HepG2 (cell line): ENCODE measurements around the gene CASS4. TPM values are rescaled to one million over a fixed set of nuclear protein-coding genes. Genes with fewer than 3 reads are reported as not detected.

ENCODE experiments used
- ATAC-seq: fragments of 200-7000 bp; cut with Tn5 transposase; 3 replicates; pipeline ENCODE4 v1.9.1; 2020; ENCODE audit warnings: mild to moderate bottlenecking, moderate library complexity
- BruUV-seq: library from RNA; stranded (reverse); fragments of 400-500 nt; replicated peaks from 2 replicates; lab custom pipeline; 2021; lab: Mats Ljungman, UMichigan
- CTCF ChIA-PET: fragments of 300-600 bp; formaldehyde crosslinking; extraction: SDS; loops from one replicate; lab custom pipeline; 2021; ENCODE audit warnings: low total read pairs, inconsistent platforms, low intra/inter-chr PET ratio; lab: Yijun Ruan, JAX
- POLR2A ChIA-PET: fragments of 350-600 bp; sonication (Branson Sonifier 250); formaldehyde crosslinking; loops from one replicate; lab custom pipeline; 2020; ENCODE audit warnings: antibody characterized with exemption, inconsistent platforms; lab: Yijun Ruan, JAX
- DNase-seq: peaks from one replicate; pipeline ENCODE4 v3.0.0-alpha.2; 2015; ENCODE audit warnings: low spot score
- FAIRE-seq: peaks from 3 replicates; lab custom pipeline; 2011; peaks lifted over from hg19 to GRCh38; lab: Jason Lieb, UNC
- H2AFZ ChIP-seq: one replicate; pipeline ENCODE4 v1.6.1; 2011; ENCODE audit warnings: low read length, inconsistent platforms
- H3K27ac ChIP-seq: fragments of 300-600 bp; 3 replicates; pipeline ENCODE4 v1.8.0; 2011; ENCODE audit warnings: mixed run types, mild to moderate bottlenecking, mixed read lengths, low read length, inconsistent platforms; ENCODE audit not compliant: insufficient read depth; ENCODE audit errors: extremely low read length
- H3K27me3 ChIP-seq, 2 experiments: fragments of 200-600 bp in 1 of 2; 2 replicates in 1 of 2; 3 replicates in 1 of 2; pipeline versions ENCODE4 v1.6.0 to v1.8.0; 2011; ENCODE audit warnings: low read length in 2 of 2, mild to moderate bottlenecking in 2 of 2, moderate library complexity in 2 of 2, inconsistent platforms in 1 of 2; ENCODE audit not compliant: insufficient read depth in 2 of 2, control insufficient read depth in 1 of 2
- H3K36me3 ChIP-seq, 2 experiments: fragments of 200-600 bp in 1 of 2; replicated peaks in 1 of 2; 2 replicates in 1 of 2; 3 replicates in 1 of 2; pipeline versions ENCODE4 v1.5.1 to v1.8.0; 2011; ENCODE audit warnings: low read length in 2 of 2, inconsistent platforms in 1 of 2; ENCODE audit not compliant: insufficient read depth in 2 of 2, control insufficient read depth in 1 of 2
- H3K4me1 ChIP-seq: 2 replicates; pipeline ENCODE4 v1.5.1; 2012; ENCODE audit warnings: low read length, inconsistent platforms; ENCODE audit not compliant: insufficient read depth
- H3K4me2 ChIP-seq: 2 replicates; pipeline ENCODE4 v1.6.0; 2011; ENCODE audit warnings: low read depth, low read length, inconsistent platforms
- H3K4me3 ChIP-seq, 3 experiments: fragments of 200-600 bp in 1 of 3; sonication (generic), shearing (Covaris generic) in 1 of 3; replicated peaks in 1 of 3; 2 replicates each; pipeline ENCODE4 v1.5.1; 2011 to 2016; ENCODE audit warnings: low read length in 3 of 3, inconsistent platforms in 2 of 3, low read depth in 2 of 3, mild to moderate bottlenecking in 2 of 3, control low read depth in 1 of 3, mixed read lengths in 1 of 3; ENCODE audit not compliant: insufficient read depth in 1 of 3
- H3K79me2 ChIP-seq: one replicate; pipeline ENCODE4 v1.6.1; 2011; ENCODE audit warnings: low read length, inconsistent platforms; ENCODE audit not compliant: insufficient read depth
- H3K9ac ChIP-seq: 2 replicates; pipeline ENCODE4 v1.6.0; 2011; ENCODE audit warnings: mild to moderate bottlenecking, low read depth, low read length, inconsistent platforms; ENCODE audit not compliant: insufficient read depth
- H3K9me3 ChIP-seq: 2 replicates; pipeline ENCODE4 v1.5.1; 2012; ENCODE audit warnings: mild to moderate bottlenecking, low read length
- H4K20me1 ChIP-seq: 2 replicates; pipeline ENCODE4 v1.6.0; 2011; ENCODE audit warnings: inconsistent platforms, mild to moderate bottlenecking, low read length, moderate library complexity; ENCODE audit not compliant: insufficient read depth
- FIP1L1 ChIP-seq: fragments of 200-400 bp; formaldehyde crosslinking; IDR thresholded peaks from 2 replicates; pipeline ENCODE4 v1.6.1; 2018; ENCODE audit warnings: low read depth, mild to moderate bottlenecking, low read length, moderate library complexity, borderline replicate concordance; ENCODE audit not compliant: insufficient read depth
- MZF1 ChIP-seq: sonication (generic); formaldehyde crosslinking; IDR thresholded peaks from 2 replicates; pipeline ENCODE4 v1.8.1; 2023; ENCODE audit warnings: mild to moderate bottlenecking, missing genetic modification reagents, borderline replicate concordance
- POLR2A ChIP-seq, 2 experiments: IDR thresholded peaks; 2 replicates each; pipeline ENCODE4 v1.6.1; 2011; ENCODE audit warnings: low read depth in 2 of 2, low read length in 2 of 2, mild to moderate bottlenecking in 1 of 2, moderate library complexity in 1 of 2; ENCODE audit not compliant: insufficient read depth in 1 of 2
- SPEN ChIP-seq: sonication (generic); formaldehyde crosslinking; IDR thresholded peaks from 2 replicates; pipeline ENCODE4 v1.5.1; 2020; ENCODE audit warnings: low read depth, mild to moderate bottlenecking, missing genetic modification reagents
- ZBTB14 ChIP-seq: sonication (generic); formaldehyde crosslinking; IDR thresholded peaks from 2 replicates; pipeline ENCODE4 v1.4.0; 2020; ENCODE audit warnings: missing genetic modification reagents
- ZBTB33 ChIP-seq: sonication (generic); formaldehyde crosslinking; IDR thresholded peaks from 2 replicates; pipeline ENCODE4 v1.4.0; 2020; ENCODE audit warnings: missing genetic modification reagents
- ZFYVE20 ChIP-seq: sonication (generic); formaldehyde crosslinking; IDR thresholded peaks from 2 replicates; pipeline ENCODE4 v1.8.0; 2023; ENCODE audit warnings: low read depth, mild to moderate bottlenecking, moderate library complexity, missing genetic modification reagents, borderline replicate concordance
- ZNF256 ChIP-seq: sonication (generic); formaldehyde crosslinking; conservative IDR thresholded peaks from 2 replicates; pipeline ENCODE4 v1.4.0; 2020; ENCODE audit warnings: missing genetic modification reagents
- ZNF720 ChIP-seq: sonication (generic); formaldehyde crosslinking; IDR thresholded peaks from 2 replicates; pipeline ENCODE4 v1.4.0; 2020; ENCODE audit warnings: missing genetic modification reagents
- WGBS: methylation state at CpG from one replicate; pipeline ENCODE4 v1.1.6; 2017; ENCODE audit warnings: low lambda C conversion rate; 5-methylcytosine and 5-hydroxymethylcytosine counted together
- in situ Hi-C: cut with HindIII; loops from 2 replicates; pipeline ENCODE4 v1.10.0; 2017; ENCODE audit warnings: low pct_unique_long_range_greater_than_20kb; ENCODE audit not compliant: extremely low pct_ligation_motif_present
- intact Hi-C: fragments of 100-400 bp; cut with micrococcal nuclease; formaldehyde crosslinking; loops from one replicate; pipeline ENCODE4 v1.10.0; 2022; ENCODE audit not compliant: unreplicated experiment
- polyA plus RNA-seq, 8 experiments: library from polyadenylated mRNA; depleted of rRNA in 3 of 8; stranded (reverse) in 7 of 8; unstranded in 1 of 8; fragments of >200 nt; fragmentation: Illumina TruSeq in 4 of 8; extraction: Trizol in 4 of 8; gene quantifications; 2 replicates each; pipeline versions ENCODE4 v1.2.1 to v1.2.3, GENCODE V29; 2011 to 2016; ENCODE audit warnings: low read depth in 4 of 8, missing spikeins in 1 of 8, mixed read lengths in 1 of 8; ENCODE audit not compliant: insufficient read depth in 1 of 8
- total RNA-seq, 5 experiments: library from RNA; depleted of rRNA; stranded (reverse); fragments of >200 nt; fragmentation: Illumina TruSeq; extraction: Trizol; gene quantifications; 2 replicates each; pipeline ENCODE4 v1.2.3, GENCODE V29; 2016; ENCODE audit warnings: low read depth in 1 of 5

The CASS4 gene
- total and polyA plus RNA-seq, 2 of the 13 experiments (the other 11 are each of a cell fraction or from before 2014, with no cell fraction given) = 0.17 to 0.49 TPM

GRCh38 chr20:56362833-56363413 is 49.1 kb upstream of the CASS4 start (continued):
- TF ChIP-seq ZFYVE20 (CRISPR knock-in tag) (no peak), SPEN (CRISPR knock-in tag) (no peak), ZNF720 (CRISPR knock-in tag) (no peak), ZBTB14 (CRISPR knock-in tag) (no peak), MZF1 (no peak), FIP1L1 (no peak), ZBTB33 (CRISPR knock-in tag) (no peak)

- in situ Hi-C loops = no loop called here
- BruUV-seq = no TSS peak
- Histone ChIP-seq H3K4me2 (no peak overlapping the region), H3K9ac (no peak overlapping the region), H3K27me3 (no peaks in the 10 kb centered on the region; a peak in 1 of 5 replicates), H3K79me2 (peaks cover 11% of the 10 kb centered on the region), H3K9me3 (no peaks in the 10 kb centered on the region), H3K27ac (no peak overlapping the region), H2AFZ (no peak overlapping the region), H3K4me3 (no peak overlapping the region), H4K20me1 (peaks cover 3% of the 10 kb centered on the region; the same call in 1 of the 2 replicates), H3K4me1 (peaks cover 22% of the 10 kb centered on the region), H3K36me3 (peaks cover 3 to 28% of the 10 kb centered on the region in 2 experiments; a peak in 4 of 5 replicates)
- WGBS = 94% methylated on average over 6 of the region's 6 CpGs
- ChIA-PET POLR2A (interaction anchor here (1.4 kb wide), 1 partner anchor 29 kb away, joined by 3 read pairs; the partner anchor contains the start of genes AURKA and CSTF1), CTCF (no interaction called here)
- ATAC-seq (no peak), DNase-seq (no peak), FAIRE-seq (no peak)
- 0 out of 4 replicates have a peak, but pooled peaks of 1 of the 2 experiments have one; percentile 9 for TF ChIP-seq POLR2A (IDR thresholded peaks at IDR 0.05; ENCODE audit: insufficient read depth in 1 of 2, low read depth in 2 of 2, low read length in 2 of 2)
- no peak for TF ChIP-seq ZNF256
- intact Hi-C loops = no loop called here
These were observed 48.6 kb upstream of the CASS4 start for GRCh38 chr20:56363491-56363890.
